Activated T-cell treated with anti-CD3 and anti-CD28 coated beads, Interleukin-2, amount 50 U/mL, for 4 hours (primary cell): ENCODE data around the gene RARRES1. TPM values are rescaled to one million over a fixed set of nuclear protein-coding genes. Genes with fewer than 3 reads are reported as not detected.

ENCODE experiments used
- total RNA-seq, 3 donors: library from RNA; stranded (reverse); gene quantifications; one replicate each; pipeline ENCODE4 v1.2.1, GENCODE V29; 2021

The RARRES1 gene
- total RNA-seq, 3 donors from 2014 or later, result not detected

Other genes starting within 250 kb of the RARRES1 start
- gene MLF1, start 161.3 kb downstream of the RARRES1 start, total RNA-seq, result 1 to 10 TPM; 1.6 to 1.8 (median 1.6) TPM
- gene GFM1, start 87.9 kb downstream of the RARRES1 start, total RNA-seq, result 100 to 1,000 TPM; 123 to 131 (median 130) TPM
- 1 to 10 TPM; 2.0 to 2.3 (median 2.3) TPM for gene LXN, start 59.8 kb downstream of the RARRES1 start, total RNA-seq
- 10 to 100 TPM; 19.8 to 25.2 (median 20.2) TPM for gene MFSD1, start 69.6 kb upstream of the RARRES1 start, total RNA-seq